GM23338 (cell line): ENCODE measurements around the gene THEM5.

Experiments
- CREB1 ChIP-seq: fragments of 250-450 bp; sonication (Bioruptor Pico); IDR thresholded peaks from 2 replicates; pipeline ENCODE4 v1.5.0; 2020; ENCODE audit warnings: low read depth, mild to moderate bottlenecking, moderate library complexity
- CTCF ChIP-seq, 2 experiments: fragments of 200-600 bp in 1 of 2; sonication (generic) in 1 of 2; conservative IDR thresholded peaks; 2 replicates each; pipeline versions ENCODE4 v1.5.1 to v1.6.1; 2016 to 2017; ENCODE audit warnings: antibody characterized with exemption in 2 of 2, low read depth in 2 of 2, mild to moderate bottlenecking in 2 of 2, moderate library complexity in 1 of 2
- EZH2 ChIP-seq: fragments of 200-600 bp; sonication (generic); IDR thresholded peaks from one replicate; pipeline ENCODE4 v1.8.0; 2017; ENCODE audit warnings: antibody characterized with exemption, mild to moderate bottlenecking, low read depth; ENCODE audit not compliant: unreplicated experiment
- EZH2phosphoT487 ChIP-seq: fragments of 200-600 bp; sonication (generic); IDR thresholded peaks from one replicate; pipeline ENCODE4 v1.8.1; 2018; ENCODE audit warnings: antibody characterized with exemption; ENCODE audit not compliant: unreplicated experiment
- JUNB ChIP-seq: IDR thresholded peaks from one replicate; pipeline ENCODE4 v1.6.1; 2016; ENCODE audit warnings: antibody characterized with exemption; ENCODE audit not compliant: unreplicated experiment
- POLR2AphosphoS5 ChIP-seq: IDR thresholded peaks from 2 replicates; pipeline ENCODE4 v1.6.1; 2016; ENCODE audit warnings: antibody characterized with exemption, low read depth
- REST ChIP-seq: IDR thresholded peaks from one replicate; pipeline ENCODE4 v1.6.1; 2018; ENCODE audit warnings: antibody characterized with exemption; ENCODE audit not compliant: unreplicated experiment
- STAT1 ChIP-seq: IDR thresholded peaks from one replicate; pipeline ENCODE4 v1.6.1; 2016; ENCODE audit warnings: antibody characterized with exemption; ENCODE audit not compliant: unreplicated experiment
- ZNF114 ChIP-seq: fragments of 250-450 bp; sonication (Bioruptor Pico); IDR thresholded peaks from 2 replicates; pipeline ENCODE4 v1.5.0; 2020; ENCODE audit warnings: mild to moderate bottlenecking, moderate library complexity
- ZNF331 ChIP-seq: fragments of 250-450 bp; sonication (Bioruptor Pico); IDR thresholded peaks from 2 replicates; pipeline ENCODE4 v1.5.0; 2020; ENCODE audit warnings: low read depth, mild to moderate bottlenecking, moderate library complexity
- ZNF462 ChIP-seq: fragments of 250-450 bp; sonication (Bioruptor Pico); IDR thresholded peaks from 2 replicates; pipeline ENCODE4 v1.5.0; 2020; ENCODE audit warnings: mild to moderate bottlenecking, moderate library complexity

- TF ChIP-seq CREB1 (CRISPR knock-in tag), result no peak
- no peak for TF ChIP-seq CTCF (conservative IDR thresholded peaks at IDR 0.05; ENCODE audit: low read depth in 2 of 2)
- no peak for TF ChIP-seq POLR2AphosphoS5
- TF ChIP-seq EZH2, result no peak
- no peak for TF ChIP-seq STAT1
- TF ChIP-seq JUNB, result no peak
- no peak for TF ChIP-seq REST
- TF ChIP-seq EZH2phosphoT487, result no peak
- no peak for TF ChIP-seq ZNF114 (CRISPR knock-in tag)
- no peak for TF ChIP-seq ZNF462
- TF ChIP-seq ZNF331 (CRISPR knock-in tag), result no peak
Observed at GRCh38 chr1:151864411-151864810, 10.9 kb upstream of the THEM5 start.
